ENCODE data around the gene SVIL.
"Not testable (repeated sequence)": the region's sequence is repeated elsewhere in the genome, so short reads cannot be mapped to it uniquely, and the experiment has no call there.

SVIL gene

DNA sequence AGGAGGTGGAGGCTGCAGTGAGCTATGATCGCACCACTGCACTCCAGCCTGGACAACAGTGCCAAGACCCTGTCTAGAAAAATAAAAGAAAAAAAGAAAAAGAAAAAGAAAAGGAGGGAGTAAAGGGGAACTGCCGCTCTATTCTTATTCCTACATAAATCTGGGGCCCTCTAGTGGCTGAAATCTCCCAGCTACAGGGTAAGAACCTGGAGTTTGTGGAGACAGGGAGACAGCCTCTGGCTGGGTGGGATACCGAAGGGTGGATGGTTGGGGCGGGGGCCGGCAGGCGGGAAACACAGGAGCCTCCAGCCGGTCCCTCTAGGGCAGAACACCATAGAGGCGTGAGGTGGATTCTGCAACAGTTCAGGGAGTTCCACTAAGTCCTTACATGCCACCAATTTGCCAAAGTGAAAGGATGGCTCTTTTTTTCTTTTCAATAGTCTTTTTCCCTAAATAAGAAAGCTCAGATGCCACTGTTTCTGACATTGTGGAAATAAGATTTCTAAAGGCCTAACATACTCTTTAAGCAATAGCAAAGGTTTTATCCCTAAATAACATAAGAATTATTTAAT, 117.3 kb downstream of the SVIL start:
- Histone ChIP-seq H3K9me3 (no peaks in the 10 kb centered on the region), H3K4me3 (ENCODE audit: low read depth, low read length) (no peak overlapping the region), H3K27me3 (no peaks in the 10 kb centered on the region), H3K36me3 (peaks cover 5% of the 10 kb centered on the region; the same call in 1 of the 2 replicates), H3K4me1 (no peaks in the 10 kb centered on the region)
- peak; percentile 49 for DNase-seq
- TF ChIP-seq, protein P1, sequence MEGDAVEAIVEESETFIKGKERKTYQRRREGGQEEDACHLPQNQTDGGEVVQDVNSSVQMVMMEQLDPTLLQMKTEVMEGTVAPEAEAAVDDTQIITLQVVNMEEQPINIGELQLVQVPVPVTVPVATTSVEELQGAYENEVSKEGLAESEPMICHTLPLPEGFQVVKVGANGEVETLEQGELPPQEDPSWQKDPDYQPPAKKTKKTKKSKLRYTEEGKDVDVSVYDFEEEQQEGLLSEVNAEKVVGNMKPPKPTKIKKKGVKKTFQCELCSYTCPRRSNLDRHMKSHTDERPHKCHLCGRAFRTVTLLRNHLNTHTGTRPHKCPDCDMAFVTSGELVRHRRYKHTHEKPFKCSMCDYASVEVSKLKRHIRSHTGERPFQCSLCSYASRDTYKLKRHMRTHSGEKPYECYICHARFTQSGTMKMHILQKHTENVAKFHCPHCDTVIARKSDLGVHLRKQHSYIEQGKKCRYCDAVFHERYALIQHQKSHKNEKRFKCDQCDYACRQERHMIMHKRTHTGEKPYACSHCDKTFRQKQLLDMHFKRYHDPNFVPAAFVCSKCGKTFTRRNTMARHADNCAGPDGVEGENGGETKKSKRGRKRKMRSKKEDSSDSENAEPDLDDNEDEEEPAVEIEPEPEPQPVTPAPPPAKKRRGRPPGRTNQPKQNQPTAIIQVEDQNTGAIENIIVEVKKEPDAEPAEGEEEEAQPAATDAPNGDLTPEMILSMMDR (IDR thresholded peaks at IDR 0.05; ENCODE audit: low read depth, low read length) = peak; percentile 68

DNA sequence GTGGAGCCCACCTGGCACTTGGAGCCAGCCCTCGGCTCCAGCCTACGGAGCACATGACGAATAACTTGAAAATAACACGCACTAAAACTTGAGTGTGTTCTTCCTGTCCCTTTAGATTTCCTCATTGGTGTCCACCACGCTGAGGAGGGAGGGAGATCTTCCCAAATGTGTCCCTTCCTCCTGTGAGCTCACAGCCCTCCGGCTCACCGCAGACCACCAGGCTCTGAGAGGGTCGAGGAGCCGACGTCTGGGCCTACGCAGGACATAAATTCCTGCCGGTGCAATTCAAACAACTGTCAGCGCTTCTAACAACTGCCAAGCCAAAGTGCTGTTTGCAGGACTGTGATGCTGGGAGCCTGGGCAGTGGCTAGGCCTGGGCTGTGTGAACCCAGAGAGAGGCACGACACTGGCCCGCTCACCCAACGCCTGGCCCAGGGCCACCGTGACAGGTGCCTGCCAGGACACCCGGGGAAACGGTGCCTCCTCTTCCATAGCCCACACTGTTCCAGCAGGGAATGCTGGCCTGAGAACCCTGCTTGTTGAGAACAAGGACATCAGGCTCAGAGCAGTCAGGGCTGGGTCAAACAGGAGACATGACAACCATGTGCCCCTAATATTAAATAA, 118.3 kb downstream of the SVIL start:
- H3K4me3 ChIP-seq (ENCODE audit: low read depth, low read length); H3K36me3 ChIP-seq; H3K4me1 ChIP-seq; H3K27me3 ChIP-seq; DNase-seq; H3K9me3 ChIP-seq: not testable (repeated sequence)

DNA sequence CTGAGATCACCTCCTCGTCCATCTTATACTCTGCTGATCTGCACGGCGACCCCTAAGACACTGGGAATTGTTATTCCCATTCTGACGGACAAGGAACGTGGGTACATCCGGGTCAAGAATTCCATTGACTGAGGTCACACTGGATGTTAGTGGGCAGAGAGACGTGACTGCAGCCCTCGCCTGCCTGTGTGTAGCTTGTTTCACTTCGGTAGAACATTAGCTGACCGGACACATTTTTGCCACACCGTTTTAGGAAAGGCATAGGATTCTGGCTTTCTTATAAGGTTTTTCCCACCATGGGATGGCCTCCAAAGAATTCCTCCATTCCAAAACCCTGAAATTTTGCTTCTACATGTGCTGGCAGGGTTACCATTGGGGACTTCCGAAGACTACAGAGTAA, 118.9 kb downstream of the SVIL start:
- H3K36me3 ChIP-seq; H3K4me1 ChIP-seq; H3K27me3 ChIP-seq; H3K4me3 ChIP-seq (ENCODE audit: low read depth, low read length); DNase-seq; H3K9me3 ChIP-seq: not testable (repeated sequence)

DNA sequence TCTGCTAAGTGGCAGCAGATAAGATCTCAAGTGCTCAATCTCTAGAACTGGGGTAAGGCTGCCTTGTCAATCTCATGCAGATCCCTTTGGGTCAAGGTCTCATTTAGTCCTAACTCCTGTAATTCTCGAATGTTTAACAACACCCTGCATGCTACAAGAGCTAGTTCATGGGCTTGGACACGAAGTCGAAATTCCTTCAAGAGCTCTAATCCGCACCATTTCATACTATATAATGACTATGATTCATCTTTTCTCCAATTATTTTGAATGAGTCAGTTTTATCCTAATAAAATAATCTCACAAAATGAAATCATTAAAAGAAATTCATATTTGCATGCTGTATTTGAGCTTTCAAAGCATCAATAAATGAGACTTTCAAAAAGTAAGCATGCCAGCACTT, 119.7 kb downstream of the SVIL start:
- not testable (repeated sequence) for DNase-seq; H3K9me3 ChIP-seq; H3K4me3 ChIP-seq (ENCODE audit: low read depth, low read length); H3K27me3 ChIP-seq; H3K36me3 ChIP-seq; H3K4me1 ChIP-seq

DNA sequence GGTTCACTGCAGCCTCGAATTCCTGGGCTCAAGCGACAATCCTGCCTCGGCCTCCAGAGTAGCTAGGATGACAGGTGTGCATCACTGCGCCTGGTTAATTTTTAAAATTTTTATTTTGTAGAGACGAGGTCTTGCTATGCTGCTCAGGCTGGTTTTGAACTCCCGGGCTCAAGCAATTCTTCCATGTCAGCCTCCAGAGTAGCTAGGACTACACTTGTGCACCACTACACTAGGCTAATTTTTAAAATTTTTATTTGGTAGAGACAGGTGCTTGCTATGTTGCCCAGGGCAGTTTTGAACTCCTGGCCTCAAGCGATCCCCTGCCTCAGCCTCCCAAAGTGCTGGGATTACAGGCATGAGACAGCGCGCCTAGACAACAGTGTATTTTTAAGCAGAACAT, 120.5 kb downstream of the SVIL start:
- H3K9me3 ChIP-seq = no peaks in the 10 kb centered on the region
- H3K27me3 ChIP-seq = no peaks in the 10 kb centered on the region
- H3K36me3 ChIP-seq = peaks cover 3% of the 10 kb centered on the region; the same call in 1 of the 2 replicates
- no peak overlapping the region for H3K4me3 ChIP-seq (ENCODE audit: low read depth, low read length)
- no peaks in the 10 kb centered on the region for H3K4me1 ChIP-seq
- TF ChIP-seq, protein P1 (IDR thresholded peaks at IDR 0.05; ENCODE audit: low read depth, low read length) = no peak
- DNase-seq = no peak

DNA sequence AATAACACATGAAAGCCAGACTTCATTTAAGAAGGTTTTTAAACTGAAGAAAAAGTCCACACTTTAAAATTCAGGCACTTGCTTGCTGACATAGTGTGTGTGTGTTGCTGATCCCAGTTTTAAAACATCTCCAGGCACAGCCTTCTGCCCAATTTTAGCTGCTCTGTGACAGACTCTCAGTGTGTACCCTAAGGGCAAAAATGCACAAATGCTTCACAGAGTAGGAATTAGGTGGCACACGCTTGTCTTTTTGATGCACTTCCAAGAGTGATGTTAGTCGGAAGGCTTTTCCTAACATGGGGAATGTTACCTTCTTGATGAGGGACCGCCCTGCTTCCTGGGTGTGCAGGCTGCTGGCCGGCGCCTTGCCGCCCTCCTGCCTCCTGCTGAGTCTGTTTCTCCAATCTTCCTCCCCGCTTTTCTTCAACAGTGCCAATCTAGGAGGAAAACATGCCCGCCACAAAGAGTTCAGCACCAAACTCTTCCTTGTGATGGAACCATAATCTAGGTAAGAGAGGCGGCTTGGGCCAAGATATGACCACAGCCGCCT, 122.3 kb downstream of the SVIL start:
- no peak overlapping the region for H3K4me3 ChIP-seq (ENCODE audit: low read depth, low read length)
- no peaks in the 10 kb centered on the region for H3K27me3 ChIP-seq
- H3K4me1 ChIP-seq = no peaks in the 10 kb centered on the region
- DNase-seq = no peak
- TF ChIP-seq, protein P1 (IDR thresholded peaks at IDR 0.05; ENCODE audit: low read depth, low read length) = no peak
- H3K9me3 ChIP-seq = no peaks in the 10 kb centered on the region
- H3K36me3 ChIP-seq = peaks cover 3% of the 10 kb centered on the region; the same call in 1 of the 2 replicates

DNA sequence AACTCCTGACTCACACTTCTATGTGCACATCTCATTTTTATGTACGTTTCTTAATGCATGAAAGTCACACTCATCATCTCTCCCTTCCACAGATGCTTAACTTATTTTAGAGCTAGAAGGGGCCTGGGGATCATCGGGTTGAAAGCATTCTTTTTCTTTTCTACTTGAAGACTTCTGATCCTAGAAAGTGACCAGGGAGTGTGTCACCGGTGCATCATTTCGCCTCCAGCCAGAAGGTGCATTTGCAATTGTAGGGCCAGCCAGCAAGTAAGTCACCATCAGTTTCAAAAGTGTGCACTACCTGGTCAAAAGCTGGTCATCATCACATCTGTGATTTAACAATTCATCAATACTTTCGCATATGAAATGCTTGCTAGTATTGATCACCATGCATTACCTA, 123.0 kb downstream of the SVIL start:
- not testable (repeated sequence) for DNase-seq; H3K36me3 ChIP-seq; H3K9me3 ChIP-seq; H3K4me1 ChIP-seq; H3K4me3 ChIP-seq (ENCODE audit: low read depth, low read length); H3K27me3 ChIP-seq

DNA sequence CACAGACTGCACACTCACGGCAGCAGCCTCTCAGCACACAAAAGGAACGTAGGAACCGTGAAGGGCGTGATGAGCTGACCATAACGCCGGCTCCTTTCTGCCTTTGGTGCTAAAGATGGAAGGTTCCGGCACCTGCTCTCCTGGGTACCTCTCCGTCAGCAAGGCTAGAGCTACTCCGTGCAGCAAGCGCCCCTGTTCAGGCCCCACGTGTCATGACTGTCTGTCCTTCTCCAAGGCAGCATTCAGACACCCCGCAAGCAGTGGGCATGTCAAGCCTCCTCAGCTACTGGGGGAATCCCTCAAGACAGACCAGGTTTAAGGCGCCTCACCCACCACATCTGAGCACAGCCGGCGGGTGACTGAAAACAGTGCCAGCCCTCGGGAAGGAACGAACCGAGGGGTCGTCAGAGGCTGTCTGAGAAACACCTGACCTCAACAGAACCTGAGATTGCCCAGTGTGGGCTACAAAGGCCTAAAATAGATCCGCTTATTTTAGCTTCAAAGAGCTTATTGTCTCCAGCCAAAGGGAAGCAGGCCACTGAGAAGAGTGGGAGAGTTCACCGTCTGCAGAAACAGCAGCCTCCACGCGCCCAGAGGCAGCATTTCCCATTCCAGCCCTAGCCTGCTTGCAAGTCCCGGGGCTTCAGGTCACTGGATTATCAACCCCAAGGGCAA, 124.2 kb downstream of the SVIL start:
- H3K9me3 ChIP-seq; H3K36me3 ChIP-seq; H3K4me3 ChIP-seq (ENCODE audit: low read depth, low read length); H3K27me3 ChIP-seq; H3K4me1 ChIP-seq; DNase-seq: not testable (repeated sequence)
